Subcutaneous abdominal adipose tissue (tissue), 5 donors: Measurements from ENCODE around the gene TMOD4.

Experiments
- H3K27ac ChIP-seq: one replicate; pipeline ENCODE4 v1.7.0; 2013; ENCODE audit warnings: low read depth, mild to moderate bottlenecking, inconsistent platforms, low read length, moderate library complexity
- H3K27me3 ChIP-seq, 5 donors: one replicate each; pipeline ENCODE4 v1.7.0; 2013; ENCODE audit warnings: low read length in 5 of 5, inconsistent platforms in 1 of 5; ENCODE audit not compliant: control insufficient read depth in 5 of 5, insufficient read depth in 4 of 5
- H3K36me3 ChIP-seq, 5 donors: one replicate each; pipeline ENCODE4 v1.7.0; 2013; ENCODE audit warnings: low read length in 5 of 5; ENCODE audit not compliant: control insufficient read depth in 5 of 5, insufficient read depth in 5 of 5
- H3K4me1 ChIP-seq, 5 donors: one replicate each; pipeline ENCODE4 v1.7.0; 2013; ENCODE audit warnings: low read length in 5 of 5, mild to moderate bottlenecking in 3 of 5, moderate library complexity in 1 of 5; ENCODE audit not compliant: control insufficient read depth in 5 of 5, insufficient read depth in 5 of 5
- H3K4me3 ChIP-seq, 5 donors: one replicate each; pipeline ENCODE4 v1.7.0; 2013; ENCODE audit warnings: low read length in 5 of 5, low read depth in 1 of 5
- H3K9ac ChIP-seq, 5 donors: one replicate each; pipeline ENCODE4 v1.7.0; 2013; ENCODE audit warnings: low read length in 5 of 5, mild to moderate bottlenecking in 4 of 5, moderate library complexity in 3 of 5
- H3K9me3 ChIP-seq, 5 donors: one replicate each; pipeline ENCODE4 v1.7.0; 2013; ENCODE audit warnings: low read length in 5 of 5; ENCODE audit not compliant: control insufficient read depth in 5 of 5
- donor health status: healthy.
- donor health status: healthy.
- donor health status: healthy.
- donor health status: healthy.
- donor health status: healthy.

The TMOD4 gene

GRCh38 chr1:151184211-151184610 is 8.4 kb upstream of the TMOD4 start:
- H3K36me3 ChIP-seq, result peaks cover 20 to 63% (median 52%) of the 10 kb centered on the region in 5 donors
- no peak overlapping the region for H3K9ac ChIP-seq
- H3K27me3 ChIP-seq, result no peaks in the 10 kb centered on the region
- H3K9me3 ChIP-seq, result no peaks in the 10 kb centered on the region
- H3K4me3 ChIP-seq, result no peak overlapping the region
- peaks cover 2 to 21% (median 14%) of the 10 kb centered on the region in 5 donors for H3K4me1 ChIP-seq
- no peak overlapping the region for H3K27ac ChIP-seq

GRCh38 chr1:151176514-151177045 is 799 bp upstream of the TMOD4 start:
- Histone ChIP-seq H3K27ac (no peak overlapping the region), H3K36me3 (peaks cover 9 to 83% (median 72%) of the 10 kb centered on the region in 5 donors), H3K9me3 (no peaks in the 10 kb centered on the region), H3K4me3 (no peak overlapping the region), H3K4me1 (peaks cover 0 to 14% (median 12%) of the 10 kb centered on the region in 5 donors), H3K27me3 (no peaks in the 10 kb centered on the region), H3K9ac (no peak overlapping the region)

GRCh38 chr1:151175041-151175741 is 590 bp downstream of the TMOD4 start:
- Histone ChIP-seq H3K9ac (peak overlapping the region in 4 of 5 donors; percentile 1 to 44 (median 30)), H3K27me3 (no peaks in the 10 kb centered on the region), H3K4me1 (peaks cover 0 to 14% (median 12%) of the 10 kb centered on the region in 5 donors), H3K27ac (peak overlapping the region; percentile 54), H3K36me3 (peaks cover 7 to 83% (median 70%) of the 10 kb centered on the region in 5 donors), H3K4me3 (no peak overlapping the region), H3K9me3 (no peaks in the 10 kb centered on the region)

- Histone ChIP-seq H3K27ac (no peak overlapping the region), H3K9me3 (no peaks in the 10 kb centered on the region), H3K4me1 (peaks cover 5 to 26% (median 23%) of the 10 kb centered on the region in 5 donors), H3K4me3 (no peak overlapping the region), H3K27me3 (no peaks in the 10 kb centered on the region), H3K36me3 (peaks cover under 1 to 68% (median 55%) of the 10 kb centered on the region in 5 donors), H3K9ac (no peak overlapping the region)
These were observed 4.6 kb downstream of the TMOD4 start for GRCh38 chr1:151171190-151171589.

- Histone ChIP-seq H3K36me3 (peaks cover 0 to 42% (median 31%) of the 10 kb centered on the region in 5 donors), H3K27me3 (no peaks in the 10 kb centered on the region), H3K4me3 (peak overlapping the region in 4 of 5 donors; percentile 88 to 99 (median 94)), H3K9ac (peak overlapping the region in 4 of 5 donors; percentile 86 to 96 (median 92)), H3K27ac (no peak overlapping the region), H3K4me1 (peaks cover 5 to 31% (median 29%) of the 10 kb centered on the region in 5 donors), H3K9me3 (no peaks in the 10 kb centered on the region)
These were observed 8.7 kb downstream of the TMOD4 start for GRCh38 chr1:151167116-151167515.

GRCh38 chr1:151166505-151166956 is 9.2 kb downstream of the TMOD4 start:
- no peaks in the 10 kb centered on the region for H3K9me3 ChIP-seq
- peak overlapping the region; percentile 88 to 99 (median 94) for H3K4me3 ChIP-seq
- H3K9ac ChIP-seq, result peak overlapping the region; percentile 49 to 96 (median 91)
- H3K4me1 ChIP-seq, result peaks cover 5 to 31% (median 29%) of the 10 kb centered on the region in 5 donors
- H3K27ac ChIP-seq, result peak overlapping the region; percentile 86
- no peaks in the 10 kb centered on the region for H3K27me3 ChIP-seq
- peaks cover 0 to 41% (median 34%) of the 10 kb centered on the region in 5 donors for H3K36me3 ChIP-seq

- peak within 1 kb of the TSS; percentile 82 to 96 (median 91) for H3K9ac ChIP-seq
- peak within 1 kb of the TSS; percentile 88 to 99 (median 94) for H3K4me3 ChIP-seq
- no peaks in the 10 kb centered on the region for H3K9me3 ChIP-seq
- H3K27ac ChIP-seq, result peak within 1 kb of the TSS; percentile 86
- peaks cover 5 to 31% (median 29%) of the 10 kb centered on the region in 5 donors for H3K4me1 ChIP-seq
- H3K27me3 ChIP-seq, result no peaks in the 10 kb centered on the region
- H3K36me3 ChIP-seq, result peaks cover 0 to 38% (median 32%) of the 10 kb centered on the region in 5 donors
These were observed 9.9 kb downstream of the TMOD4 start, which contains the start of the genes LYSMD1 and SCNM1 for GRCh38 chr1:151165738-151166504. Gene LYSMD1 (minus strand): TSS chr1:151165902. CDS start chr1:151165258, 644 bp downstream. Gene SCNM1 (plus strand): TSS chr1:151166144. CDS start chr1:151166153, 9 bp downstream.

GRCh38 chr1:151165281-151165737 is 10.5 kb downstream of the TMOD4 start:
- H3K4me1 ChIP-seq, result peaks cover 7 to 36% (median 33%) of the 10 kb centered on the region in 5 donors
- H3K27me3 ChIP-seq, result no peaks in the 10 kb centered on the region
- no peaks in the 10 kb centered on the region for H3K9me3 ChIP-seq
- H3K36me3 ChIP-seq, result peaks cover 0 to 39% (median 32%) of the 10 kb centered on the region in 5 donors
- H3K4me3 ChIP-seq, result peak overlapping the region; percentile 88 to 99 (median 94)
- peak overlapping the region; percentile 82 to 96 (median 91) for H3K9ac ChIP-seq
- peak overlapping the region; percentile 86 for H3K27ac ChIP-seq

GRCh38 chr1:151164732-151165280 is 11.0 kb downstream of the TMOD4 start:
- no peaks in the 10 kb centered on the region for H3K9me3 ChIP-seq
- no peaks in the 10 kb centered on the region for H3K27me3 ChIP-seq
- H3K4me1 ChIP-seq, result peaks cover 7 to 40% (median 35%) of the 10 kb centered on the region in 5 donors
- peak overlapping the region; percentile 88 to 99 (median 94) for H3K4me3 ChIP-seq
- H3K27ac ChIP-seq, result peak overlapping the region; percentile 86
- H3K36me3 ChIP-seq, result peaks cover 0 to 37% (median 28%) of the 10 kb centered on the region in 5 donors
- H3K9ac ChIP-seq, result peak overlapping the region; percentile 82 to 96 (median 91)
